ENCODE data around the gene RAPGEF4. TPM values are rescaled to one million over a fixed set of nuclear protein-coding genes. Genes with fewer than 3 reads are reported as not detected.
"Not testable (repeated sequence)": the region's sequence is repeated elsewhere in the genome, so short reads cannot be mapped to it uniquely, and the experiment has no call there.

Gene RAPGEF4
- total and polyA plus RNA-seq, 2 of the 8 experiments (the other 6 are each of a cell fraction or from before 2014, with no cell fraction given) = 1.2 to 2.6 TPM

GRCh38 chr2:172803308-172803707 lies 67.7 kb downstream of the RAPGEF4 start:
- H4K91ac ChIP-seq (replicated peaks; ENCODE audit: insufficient read length, low read length); H2BK20ac ChIP-seq (ENCODE audit: low read length); FAIRE-seq; H3K9ac ChIP-seq (replicated peaks in 1 of 4; ENCODE audit: extremely low read depth in 1 of 4, low read depth in 3 of 4, low read length in 3 of 4); POLR2A ChIA-PET (ENCODE audit: partially characterized antibody); H2AFZ ChIP-seq (ENCODE audit: low read length); H2BK5ac ChIP-seq (ENCODE audit: low read depth, low read length); H3K36me3 ChIP-seq (ENCODE audit: control insufficient read depth in 2 of 4, insufficient read depth in 4 of 4, low read length in 3 of 4); H3K14ac ChIP-seq (ENCODE audit: insufficient read length); H2BK12ac ChIP-seq (ENCODE audit: low read depth, low read length); H3K23me2 ChIP-seq (ENCODE audit: low read depth, low read length); H2BK15ac ChIP-seq (ENCODE audit: low read length); H3K79me1 ChIP-seq (ENCODE audit: low read depth, low read length); H4K8ac ChIP-seq (ENCODE audit: extremely low read depth, insufficient read depth, low read length); H2BK120ac ChIP-seq (replicated peaks; ENCODE audit: low read depth, low read length); H4K5ac ChIP-seq (ENCODE audit: insufficient read length, low read depth, low read length); H3K27ac ChIP-seq (ENCODE audit: low read depth, low read length); H3K79me2 ChIP-seq (ENCODE audit: control insufficient read depth in 1 of 2, insufficient read depth in 2 of 2, low read length in 2 of 2); H3K4me3 ChIP-seq (ENCODE audit: extremely low read depth in 1 of 4, insufficient read depth in 2 of 4, low read depth in 3 of 4, low read length in 4 of 4); H3K4me1 ChIP-seq (replicated peaks in 1 of 4; ENCODE audit: control insufficient read depth in 3 of 4, insufficient read depth in 4 of 4, low read length in 3 of 4); H4K20me1 ChIP-seq (replicated peaks in 1 of 2; ENCODE audit: control insufficient read depth in 1 of 2, insufficient read depth in 2 of 2, low read length in 2 of 2); H2AK5ac ChIP-seq (ENCODE audit: low read depth, low read length); H3K27me3 ChIP-seq (replicated peaks in 1 of 4; ENCODE audit: control insufficient read depth in 3 of 4, extremely low read depth in 1 of 4, insufficient read depth in 3 of 4, low read length in 3 of 4); H3K18ac ChIP-seq (ENCODE audit: extremely low read depth, low read length); H3K4me2 ChIP-seq (ENCODE audit: insufficient read depth in 1 of 2, low read depth in 2 of 2, low read length in 2 of 2); H3K23ac ChIP-seq (ENCODE audit: insufficient read length); H3K4ac ChIP-seq (replicated peaks; ENCODE audit: insufficient read length, low read depth, low read length); H3K56ac ChIP-seq (replicated peaks; ENCODE audit: insufficient read length, low read depth, low read length); DNase-seq (ENCODE audit: low read depth in 1 of 2, low spot score in 2 of 2): not testable (repeated sequence)
- peaks cover 13 to 15% of the 10 kb centered on the region in 2 experiments for H3K9me3 ChIP-seq (ENCODE audit: insufficient read depth in 2 of 2, low read depth in 1 of 2, low read length in 1 of 2)
- CTCF ChIA-PET (ENCODE audit: partially characterized antibody) = interaction anchor here (1.0 to 2.2 kb wide), 2 partner anchors 11 to 129 kb away, joined by 3 to 6 read pairs; no protein-coding TSS in a partner anchor
- 80% methylated on average over 1 of the region's 1 CpG; no CpG with 5 or more reads in 1 of the 2 experiments for WGBS, 2 experiments (ENCODE audit: extremely low coverage in 1 of 2, insufficient coverage in 1 of 2, insufficient read length in 1 of 2, insufficient replicate concordance in 2 of 2, low coverage in 1 of 2, low lambda C conversion rate in 2 of 2, missing lambda C conversion rate in 1 of 2)

Measured in H1 (cell line).